ENCODE data around the gene TEX14.
"Not testable (repeated sequence)": the region's sequence is repeated elsewhere in the genome, so short reads cannot be mapped to it uniquely, and the experiment has no call there.

The TEX14 gene

GRCh38 chr17:58665946-58666857, 25.6 kb downstream of the TEX14 start:
- DNase-seq (ENCODE audit: low read depth): no peak
- no peak for TF ChIP-seq CTCF (conservative IDR thresholded peaks at IDR 0.05; ENCODE audit: low read depth, low read length)
- no peak overlapping the region for H3K4me3 ChIP-seq (ENCODE audit: low read length)

GRCh38 chr17:58664302-58664701, 27.5 kb downstream of the TEX14 start:
- no peak overlapping the region for H3K4me3 ChIP-seq (ENCODE audit: low read length)
- DNase-seq (ENCODE audit: low read depth): no peak
- no peak for TF ChIP-seq CTCF (conservative IDR thresholded peaks at IDR 0.05; ENCODE audit: low read depth, low read length)

GRCh38 chr17:58661499-58661898, 30.3 kb downstream of the TEX14 start:
- DNase-seq (ENCODE audit: low read depth): no peak
- H3K4me3 ChIP-seq (ENCODE audit: low read length): no peak overlapping the region
- TF ChIP-seq CTCF (conservative IDR thresholded peaks at IDR 0.05; ENCODE audit: low read depth, low read length): no peak

DNA sequence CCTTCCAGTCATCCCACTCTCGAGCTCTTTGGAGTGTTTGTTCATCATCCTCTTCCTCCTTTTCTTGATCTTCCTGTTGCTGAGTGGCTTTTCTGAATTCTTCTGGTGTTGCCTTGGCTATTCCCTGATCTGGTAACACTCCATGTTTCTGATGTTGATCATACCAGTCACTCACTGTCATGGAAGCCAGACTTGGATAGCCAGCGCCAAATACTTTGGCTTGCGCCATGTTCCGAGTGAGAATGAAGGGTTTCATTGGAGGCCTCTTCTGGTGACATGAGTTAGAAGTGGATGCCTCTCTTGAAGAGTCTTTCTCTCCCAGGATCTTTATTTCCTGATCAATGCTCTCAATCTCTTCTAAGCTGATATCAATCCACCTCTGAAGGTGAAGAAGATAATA, 31.2 kb downstream of the TEX14 start:
- no peak overlapping the region for H3K4me3 ChIP-seq (ENCODE audit: low read length)
- no peak for DNase-seq (ENCODE audit: low read depth)
- TF ChIP-seq CTCF (conservative IDR thresholded peaks at IDR 0.05; ENCODE audit: low read depth, low read length): no peak

DNA sequence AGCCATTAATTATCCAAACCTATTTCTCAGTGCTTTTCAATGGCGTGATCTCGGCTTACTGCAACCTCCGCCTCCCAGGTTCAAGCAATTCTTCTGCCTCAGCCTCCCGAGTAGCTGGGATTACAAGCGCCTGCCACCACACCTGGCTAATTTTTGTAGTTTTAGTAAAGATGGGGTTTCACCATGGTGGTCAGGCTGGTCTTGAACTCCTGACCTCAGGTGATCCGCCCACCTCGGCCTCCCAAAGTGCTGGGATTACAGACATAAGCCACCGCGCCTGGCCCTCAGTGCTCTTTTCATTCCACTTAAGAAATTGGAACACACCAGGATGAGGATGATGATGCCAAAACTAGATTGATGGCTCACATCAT, 32.1 kb downstream of the TEX14 start:
- DNase-seq (ENCODE audit: low read depth): not testable (repeated sequence)
- peak overlapping the region; percentile 64 for H3K4me3 ChIP-seq (ENCODE audit: low read length)

DNA sequence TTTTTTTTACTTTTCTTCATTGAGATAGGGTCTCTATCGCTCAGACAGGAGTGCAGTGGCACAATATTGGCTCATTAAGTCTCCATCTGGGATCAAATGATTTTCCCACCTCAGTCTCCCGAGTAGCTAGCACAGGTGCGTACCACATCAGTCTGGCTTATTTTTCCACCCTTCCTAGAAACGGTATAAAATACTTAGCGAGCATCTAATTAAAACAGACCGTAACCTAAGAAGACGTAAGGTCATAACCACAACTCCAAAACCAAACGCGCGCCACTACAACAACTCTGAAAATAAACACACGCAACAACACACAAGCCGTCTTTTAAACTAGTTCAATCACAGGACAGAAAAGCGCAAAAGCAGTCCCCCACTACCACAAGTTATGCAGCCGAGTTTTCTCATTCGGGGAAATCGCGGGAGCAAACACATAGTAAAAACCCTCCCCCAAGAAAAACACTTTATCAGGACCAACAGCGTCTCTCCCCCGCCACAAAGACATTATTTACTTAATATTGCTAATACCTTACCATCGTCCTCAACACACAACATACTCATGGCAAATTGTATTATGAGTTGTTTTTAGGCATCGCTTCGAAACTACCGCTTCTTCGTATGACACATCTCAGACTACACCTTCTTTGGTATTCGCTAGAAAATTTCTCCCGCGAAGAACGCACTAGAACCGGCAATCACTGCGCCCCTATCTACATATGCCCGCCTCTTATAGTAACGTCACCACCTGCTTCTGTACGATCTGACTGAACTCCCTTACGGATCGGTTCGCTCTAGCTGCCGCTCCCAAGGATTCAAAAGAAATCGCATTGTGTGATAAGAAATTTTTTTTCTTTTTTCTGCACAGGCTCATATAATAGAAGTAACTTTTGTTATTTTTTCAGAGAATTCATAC, 32.8 kb downstream of the TEX14 start:
- H3K4me3 ChIP-seq (ENCODE audit: low read length): peak overlapping the region; percentile 64
- DNase-seq (ENCODE audit: low read depth): peak; percentile 98
- TF ChIP-seq CTCF (conservative IDR thresholded peaks at IDR 0.05; ENCODE audit: low read depth, low read length): no peak

- not testable (repeated sequence) for H3K4me3 ChIP-seq (ENCODE audit: low read length); DNase-seq (ENCODE audit: low read depth)
These were observed 33.7 kb downstream of the TEX14 start for GRCh38 chr17:58657962-58658803.
